GM19468 (cell line): Measurements from ENCODE around the gene QRICH1.

Experiments used
- ATAC-seq: cut with Tn5 transposase; IDR thresholded peaks from one replicate; pipeline ENCODE4 v1.9.1; 2021; ENCODE audit warnings: mild to moderate bottlenecking, moderate library complexity, moderate number of reproducible peaks; ENCODE audit not compliant: unreplicated experiment; ENCODE audit errors: extremely low read depth

QRICH1 gene

GRCh38 chr3:49093853-49094767 is at the start of gene QRICH1:
Gene QRICH1, minus strand, starts transcription at chr3:49094071. Its CDS starts 17,054 bp downstream, at chr3:49077017.
- peak; percentile 66 for ATAC-seq

- ATAC-seq: no peak
Measured at GRCh38 chr3:49140080-49140479, 46.2 kb upstream of the QRICH1 start.

- ATAC-seq: no peak
Measured at GRCh38 chr3:49135499-49135898, 41.6 kb upstream of the QRICH1 start.

- ATAC-seq: no peak
Measured at GRCh38 chr3:49134471-49135265, 40.8 kb upstream of the QRICH1 start.

- no peak for ATAC-seq
Measured at GRCh38 chr3:49133226-49133951, 39.5 kb upstream of the QRICH1 start.

GRCh38 chr3:49132437-49133225 is 38.8 kb upstream of the QRICH1 start, which contains the start of gene LAMB2:
Gene LAMB2, minus strand, starts transcription at chr3:49133050. Its CDS starts 183 bp downstream, at chr3:49132867.
- ATAC-seq: no peak

- no peak for ATAC-seq
Measured at GRCh38 chr3:49132073-49132436, 38.2 kb upstream of the QRICH1 start.

- no peak for ATAC-seq
Measured at GRCh38 chr3:49131576-49131975, 37.7 kb upstream of the QRICH1 start.

- ATAC-seq: no peak
Measured at GRCh38 chr3:49131040-49131439, 37.2 kb upstream of the QRICH1 start.

- no peak for ATAC-seq
Measured at GRCh38 chr3:49124991-49125670, 31.3 kb upstream of the QRICH1 start.

GRCh38 chr3:49124203-49124602 is 30.3 kb upstream of the QRICH1 start:
- no peak for ATAC-seq

- ATAC-seq: no peak
Measured at GRCh38 chr3:49123687-49124086, 29.8 kb upstream of the QRICH1 start.

- ATAC-seq: no peak
Measured at GRCh38 chr3:49122886-49123545, 29.1 kb upstream of the QRICH1 start.

- ATAC-seq: no peak
Measured at GRCh38 chr3:49122451-49122850, 28.6 kb upstream of the QRICH1 start.

- no peak for ATAC-seq
Measured at GRCh38 chr3:49122022-49122421, 28.2 kb upstream of the QRICH1 start.

GRCh38 chr3:49121132-49121736 is 27.4 kb upstream of the QRICH1 start:
- no peak for ATAC-seq

- peak; percentile 31 for ATAC-seq
Measured at GRCh38 chr3:49120438-49121131, 26.7 kb upstream of the QRICH1 start, which contains the start of gene USP19. Gene USP19, minus strand, starts transcription at chr3:49120823. Its CDS starts 1,678 bp downstream, at chr3:49119145.

- ATAC-seq: no peak
Measured at GRCh38 chr3:49120096-49120437, 26.2 kb upstream of the QRICH1 start.
